Measurements from ENCODE around the gene ZCCHC24. TPM values are rescaled to one million over a fixed set of nuclear protein-coding genes. Genes with fewer than 3 reads are reported as not detected.
A peak's percentile ranks its signal among the peaks of the same experiment; 100 is the strongest.

Gene ZCCHC24
- total RNA-seq, 6 experiments from 2014 or later, result 33.2 to 40.3 (median 37.5) TPM

- Mint-ChIP-seq H3K4me1 (ENCODE audit: low read depth) (peaks cover 48% of the 10 kb centered on the region), H3K36me3 (ENCODE audit: low read depth) (peaks cover 39% of the 10 kb centered on the region), H3K4me3 (no peak overlapping the region), H3K27ac (peak overlapping the region; percentile 9; the same call in 1 of the 2 replicates), H3K9me3 (no peaks in the 10 kb centered on the region), H3K27me3 (ENCODE audit: insufficient read depth) (peaks cover 2% of the 10 kb centered on the region; the same call in 1 of the 2 replicates)
- no peak for TF ChIP-seq CTCF (IDR thresholded peaks at IDR 0.05)
- no peak for DNase-seq
Observed at GRCh38 chr10:79430325-79430905, 15.0 kb downstream of the ZCCHC24 start.

DNA sequence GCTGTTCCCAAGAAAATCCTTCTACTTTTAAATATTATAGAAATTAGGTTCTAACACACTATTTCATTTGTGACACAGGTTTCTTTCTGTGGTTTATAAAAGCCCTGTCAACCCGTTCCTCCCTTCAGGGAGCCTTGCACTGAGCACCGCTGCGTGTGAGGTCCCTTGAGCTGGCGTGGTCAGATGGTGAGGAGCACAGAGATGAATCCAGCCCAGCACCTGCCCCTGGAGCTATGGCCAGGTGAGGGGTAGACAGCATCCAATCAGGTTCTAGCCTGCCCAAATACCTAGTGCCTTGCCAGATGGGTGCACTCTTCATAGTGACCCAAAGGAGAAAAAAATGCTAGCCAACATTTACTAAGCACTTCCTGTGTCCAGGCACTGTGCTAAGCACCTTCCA, 15.7 kb downstream of the ZCCHC24 start:
- no peak overlapping the region for H3K27ac Mint-ChIP-seq
- no peaks in the 10 kb centered on the region for H3K9me3 Mint-ChIP-seq
- DNase-seq, result no peak
- H3K27me3 Mint-ChIP-seq (ENCODE audit: insufficient read depth), result peaks cover 2% of the 10 kb centered on the region; the same call in 1 of the 2 replicates
- TF ChIP-seq CTCF (IDR thresholded peaks at IDR 0.05), result no peak
- H3K4me3 Mint-ChIP-seq, result no peak overlapping the region
- H3K36me3 Mint-ChIP-seq (ENCODE audit: low read depth), result peaks cover 39% of the 10 kb centered on the region
- peaks cover 48% of the 10 kb centered on the region for H3K4me1 Mint-ChIP-seq (ENCODE audit: low read depth)

- Mint-ChIP-seq H3K4me1 (ENCODE audit: low read depth) (peaks cover 47% of the 10 kb centered on the region), H3K27me3 (ENCODE audit: insufficient read depth) (peaks cover 2% of the 10 kb centered on the region; the same call in 1 of the 2 replicates), H3K9me3 (no peaks in the 10 kb centered on the region), H3K4me3 (no peak overlapping the region), H3K36me3 (ENCODE audit: low read depth) (peaks cover 39% of the 10 kb centered on the region), H3K27ac (no peak overlapping the region)
- no peak for DNase-seq
- no peak for TF ChIP-seq CTCF (IDR thresholded peaks at IDR 0.05)
Observed at GRCh38 chr10:79427965-79428364, 17.5 kb downstream of the ZCCHC24 start.

GRCh38 chr10:79425074-79425532, 20.3 kb downstream of the ZCCHC24 start:
- no peak for TF ChIP-seq CTCF (IDR thresholded peaks at IDR 0.05)
- no peak overlapping the region; the same call in 1 of the 2 replicates for H3K27ac Mint-ChIP-seq
- peaks cover 31% of the 10 kb centered on the region for H3K36me3 Mint-ChIP-seq (ENCODE audit: low read depth)
- peaks cover 2% of the 10 kb centered on the region; the same call in 1 of the 2 replicates for H3K27me3 Mint-ChIP-seq (ENCODE audit: insufficient read depth)
- H3K4me1 Mint-ChIP-seq (ENCODE audit: low read depth), result peaks cover 46% of the 10 kb centered on the region
- H3K9me3 Mint-ChIP-seq, result no peaks in the 10 kb centered on the region
- DNase-seq, result no peak
- H3K4me3 Mint-ChIP-seq, result no peak overlapping the region

- Mint-ChIP-seq H3K36me3 (ENCODE audit: low read depth) (peaks cover 27% of the 10 kb centered on the region), H3K27me3 (ENCODE audit: insufficient read depth) (peaks cover 2% of the 10 kb centered on the region; the same call in 1 of the 2 replicates), H3K4me1 (ENCODE audit: low read depth) (peaks cover 42% of the 10 kb centered on the region), H3K4me3 (no peak overlapping the region), H3K9me3 (no peaks in the 10 kb centered on the region), H3K27ac (peak overlapping the region; percentile 47)
- TF ChIP-seq CTCF (IDR thresholded peaks at IDR 0.05), result no peak
- DNase-seq, result no peak
Observed at GRCh38 chr10:79424221-79425073, 21.0 kb downstream of the ZCCHC24 start.

Data from HFFc6 (cell line).